Prostate gland (tissue), 2 donors: ENCODE measurements around the gene SORL1.

Experiments
- POLR2A ChIP-seq: fragments of 450-650 bp; IDR thresholded peaks from one replicate; pipeline ENCODE4 v1.6.1; 2016; ENCODE audit warnings: antibody characterized with exemption, mild to moderate bottlenecking
- TF ChIP-seq, protein P1 (sequence below), 4 experiments: fragments of 200-600 bp in 2 of 4; fragments of 450-650 bp in 2 of 4; sonication (generic) in 2 of 4; IDR thresholded peaks; 1 replicate in 3 of 4; 2 replicates in 1 of 4; pipeline ENCODE4 v1.5.1; 2016 to 2019; ENCODE audit warnings: antibody characterized with exemption in 4 of 4, mild to moderate bottlenecking in 2 of 4, moderate library complexity in 2 of 4

GRCh38 chr11:121524233-121524631 lies 72.1 kb downstream of the SORL1 start:
- TF ChIP-seq, protein P1, sequence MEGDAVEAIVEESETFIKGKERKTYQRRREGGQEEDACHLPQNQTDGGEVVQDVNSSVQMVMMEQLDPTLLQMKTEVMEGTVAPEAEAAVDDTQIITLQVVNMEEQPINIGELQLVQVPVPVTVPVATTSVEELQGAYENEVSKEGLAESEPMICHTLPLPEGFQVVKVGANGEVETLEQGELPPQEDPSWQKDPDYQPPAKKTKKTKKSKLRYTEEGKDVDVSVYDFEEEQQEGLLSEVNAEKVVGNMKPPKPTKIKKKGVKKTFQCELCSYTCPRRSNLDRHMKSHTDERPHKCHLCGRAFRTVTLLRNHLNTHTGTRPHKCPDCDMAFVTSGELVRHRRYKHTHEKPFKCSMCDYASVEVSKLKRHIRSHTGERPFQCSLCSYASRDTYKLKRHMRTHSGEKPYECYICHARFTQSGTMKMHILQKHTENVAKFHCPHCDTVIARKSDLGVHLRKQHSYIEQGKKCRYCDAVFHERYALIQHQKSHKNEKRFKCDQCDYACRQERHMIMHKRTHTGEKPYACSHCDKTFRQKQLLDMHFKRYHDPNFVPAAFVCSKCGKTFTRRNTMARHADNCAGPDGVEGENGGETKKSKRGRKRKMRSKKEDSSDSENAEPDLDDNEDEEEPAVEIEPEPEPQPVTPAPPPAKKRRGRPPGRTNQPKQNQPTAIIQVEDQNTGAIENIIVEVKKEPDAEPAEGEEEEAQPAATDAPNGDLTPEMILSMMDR (IDR thresholded peaks at IDR 0.05) = no peak
- TF ChIP-seq POLR2A = no peak
